HepG2 (cell line): ENCODE measurements around the gene CARMIL3. TPM values are rescaled to one million over a fixed set of nuclear protein-coding genes. Genes with fewer than 3 reads are reported as not detected.

Experiments used
- AKAP8 ChIP-seq: sonication (generic); formaldehyde crosslinking; IDR thresholded peaks from 2 replicates; pipeline ENCODE4 v1.5.1; 2020; ENCODE audit warnings: mild to moderate bottlenecking, missing genetic modification reagents
- ARHGAP35 ChIP-seq: sonication (generic); formaldehyde crosslinking; IDR thresholded peaks from 2 replicates; pipeline ENCODE4 v1.9.0; 2022; ENCODE audit warnings: mild to moderate bottlenecking, inconsistent platforms, moderate library complexity, missing genetic modification reagents, borderline replicate concordance
- EEA1 ChIP-seq: sonication (generic); formaldehyde crosslinking; IDR thresholded peaks from 2 replicates; pipeline ENCODE4 v1.5.1; 2020; ENCODE audit warnings: mild to moderate bottlenecking, missing genetic modification reagents, borderline replicate concordance
- FOXA3 ChIP-seq: IDR thresholded peaks from 2 replicates; pipeline ENCODE4 v1.6.1; 2016; ENCODE audit warnings: missing genetic modification reagents, missing compliant biosample characterization
- HIVEP1 ChIP-seq: sonication (generic); formaldehyde crosslinking; IDR thresholded peaks from 2 replicates; pipeline ENCODE4 v1.4.0; 2020; ENCODE audit warnings: mild to moderate bottlenecking, missing genetic modification reagents
- JUND ChIP-seq: sonication (generic); formaldehyde crosslinking; IDR thresholded peaks from 2 replicates; pipeline ENCODE4 v1.8.0; 2022; ENCODE audit warnings: mild to moderate bottlenecking, missing genetic modification reagents
- KIAA2018 ChIP-seq: sonication (generic); formaldehyde crosslinking; IDR thresholded peaks from 2 replicates; pipeline ENCODE4 v1.5.0; 2020; ENCODE audit warnings: mild to moderate bottlenecking, missing genetic modification reagents, borderline replicate concordance
- MAFF ChIP-seq: IDR thresholded peaks from 2 replicates; pipeline ENCODE4 v1.6.1; 2011; ENCODE audit warnings: low read depth, low read length, improper control_type of control experiment
- MED13 ChIP-seq: sonication (generic); formaldehyde crosslinking; IDR thresholded peaks from 2 replicates; pipeline ENCODE4 v1.5.0; 2020; ENCODE audit warnings: missing genetic modification reagents
- MZF1 ChIP-seq: sonication (generic); formaldehyde crosslinking; IDR thresholded peaks from 2 replicates; pipeline ENCODE4 v1.8.1; 2023; ENCODE audit warnings: mild to moderate bottlenecking, missing genetic modification reagents, borderline replicate concordance
- NCOA2 ChIP-seq: sonication (generic); formaldehyde crosslinking; IDR thresholded peaks from 2 replicates; pipeline ENCODE4 v1.8.0; 2022; ENCODE audit warnings: inconsistent platforms
- NR2F6 ChIP-seq, 2 experiments: IDR thresholded peaks; 2 replicates each; pipeline ENCODE4 v1.6.1; 2016; ENCODE audit warnings: antibody characterized with exemption in 1 of 2, mild to moderate bottlenecking in 1 of 2
- SMAD1 ChIP-seq: sonication (generic); formaldehyde crosslinking; IDR thresholded peaks from 2 replicates; pipeline ENCODE4 v1.4.0; 2020; ENCODE audit warnings: missing genetic modification reagents, low read depth, mild to moderate bottlenecking, borderline replicate concordance
- SP5 ChIP-seq: IDR thresholded peaks from 2 replicates; pipeline ENCODE4 v1.6.1; 2016; ENCODE audit warnings: low read depth, borderline replicate concordance
- TEAD3 ChIP-seq: optimal IDR thresholded peaks from 2 replicates; pipeline ENCODE3; 2016; ENCODE audit warnings: borderline replicate concordance
- THAP11 ChIP-seq: IDR thresholded peaks from 2 replicates; pipeline ENCODE4 v1.6.1; 2016; ENCODE audit warnings: missing biosample characterization, missing genetic modification reagents
- TMF1 ChIP-seq: sonication (generic); formaldehyde crosslinking; IDR thresholded peaks from 2 replicates; pipeline ENCODE4 v1.8.1; 2022; ENCODE audit warnings: low read depth, missing genetic modification reagents
- TOPORS ChIP-seq: sonication (generic); formaldehyde crosslinking; IDR thresholded peaks from 2 replicates; pipeline ENCODE4 v1.8.0; 2023; ENCODE audit warnings: mild to moderate bottlenecking, missing genetic modification reagents
- ZBTB38 ChIP-seq: sonication (generic); formaldehyde crosslinking; IDR thresholded peaks from 2 replicates; pipeline ENCODE4 v1.5.1; 2020; ENCODE audit warnings: mild to moderate bottlenecking, missing genetic modification reagents
- ZIK1 ChIP-seq: sonication (generic); formaldehyde crosslinking; IDR thresholded peaks from 2 replicates; pipeline ENCODE4 v1.5.0; 2020; ENCODE audit warnings: mild to moderate bottlenecking, low read depth, missing genetic modification reagents, borderline replicate concordance
- ZKSCAN5 ChIP-seq: sonication (generic); formaldehyde crosslinking; IDR thresholded peaks from 2 replicates; pipeline ENCODE4 v1.5.1; 2020; ENCODE audit warnings: mild to moderate bottlenecking, missing genetic modification reagents
- ZNF557 ChIP-seq: sonication (generic); formaldehyde crosslinking; IDR thresholded peaks from 2 replicates; pipeline ENCODE4 v1.4.0; 2020; ENCODE audit warnings: missing genetic modification reagents
- ZNF619 ChIP-seq: sonication (generic); formaldehyde crosslinking; IDR thresholded peaks from 2 replicates; pipeline ENCODE4 v1.4.0; 2020; ENCODE audit warnings: mild to moderate bottlenecking, missing genetic modification reagents
- ZNF777 ChIP-seq: sonication (generic); formaldehyde crosslinking; IDR thresholded peaks from 2 replicates; pipeline ENCODE4 v1.4.0; 2020; ENCODE audit warnings: missing genetic modification reagents
- polyA plus RNA-seq, 8 experiments: library from polyadenylated mRNA; depleted of rRNA in 3 of 8; stranded (reverse) in 7 of 8; unstranded in 1 of 8; fragments of >200 nt; fragmentation: Illumina TruSeq in 4 of 8; extraction: Trizol in 4 of 8; gene quantifications; 2 replicates each; pipeline versions ENCODE4 v1.2.1 to v1.2.3, GENCODE V29; 2011 to 2016; ENCODE audit warnings: low read depth in 4 of 8, missing spikeins in 1 of 8, mixed read lengths in 1 of 8; ENCODE audit not compliant: insufficient read depth in 1 of 8
- total RNA-seq, 5 experiments: library from RNA; depleted of rRNA; stranded (reverse); fragments of >200 nt; fragmentation: Illumina TruSeq; extraction: Trizol; gene quantifications; 2 replicates each; pipeline ENCODE4 v1.2.3, GENCODE V29; 2016; ENCODE audit warnings: low read depth in 1 of 5

Gene CARMIL3
- total and polyA plus RNA-seq, 2 of the 13 experiments (the other 11 are each of a cell fraction or from before 2014, with no cell fraction given): 0.27 to 0.55 TPM

DNA sequence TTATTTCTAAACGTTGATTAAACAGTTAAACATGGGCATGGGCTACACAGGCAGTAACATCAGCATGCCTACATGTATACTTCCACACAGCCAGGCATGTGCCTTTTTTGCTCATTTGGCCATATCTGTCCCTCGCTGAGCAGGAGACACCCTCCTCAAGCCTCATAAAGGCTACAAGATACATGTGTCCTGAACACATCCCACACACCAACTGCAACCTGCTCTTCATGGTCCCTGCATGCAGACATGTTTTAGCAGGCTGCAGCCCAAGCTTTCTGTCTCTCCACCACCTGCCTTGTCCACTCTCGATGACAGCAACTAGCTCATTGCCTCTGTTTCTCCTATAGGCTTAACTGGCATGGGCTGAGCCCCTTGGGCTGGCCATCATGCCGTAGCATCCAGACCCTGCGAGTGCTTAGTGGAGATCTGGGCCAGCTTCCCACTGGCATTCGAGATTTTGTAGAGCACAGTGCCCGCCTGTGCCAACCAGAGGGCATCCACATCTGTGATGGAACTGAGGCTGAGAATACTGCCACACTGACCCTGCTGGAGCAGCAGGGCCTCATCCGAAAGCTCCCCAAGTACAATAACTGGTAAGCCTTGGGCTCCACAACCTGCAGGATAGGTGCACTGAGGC lies 44.9 kb downstream of the CARMIL3 start (continued):
- peak; percentile 74; the same call in 1 of the 2 replicates for TF ChIP-seq ZNF619
- 0 out of 2 replicates have a peak, but pooled peaks have one; percentile 28 for TF ChIP-seq TMF1 (CRISPR knock-in tag)
- TF ChIP-seq NR2F6 (IDR thresholded peaks at IDR 0.05): no peak
- TF ChIP-seq NR2F6 (CRISPR knock-in tag; IDR thresholded peaks at IDR 0.05): no peak
- 0 out of 2 replicates have a peak, but pooled peaks have one; percentile 10 for TF ChIP-seq ARHGAP35 (CRISPR knock-in tag)
- no peak for TF ChIP-seq ZNF557 (CRISPR knock-in tag)
- 0 out of 2 replicates have a peak, but pooled peaks have one; percentile 12 for TF ChIP-seq SP5 (CRISPR knock-in tag)
- TF ChIP-seq ZKSCAN5: peak; percentile 45; the same call in 1 of the 2 replicates
- peak; percentile 91 for TF ChIP-seq EEA1
- peak; percentile 23; the same call in 1 of the 2 replicates for TF ChIP-seq HIVEP1
- 0 out of 2 replicates have a peak, but pooled peaks have one; percentile 80 for TF ChIP-seq KIAA2018
- TF ChIP-seq MAFF: no peak
- TF ChIP-seq FOXA3 (CRISPR knock-in tag): peak; percentile 24; the same call in 1 of the 2 replicates
- 0 out of 2 replicates have a peak, but pooled peaks have one; percentile 55 for TF ChIP-seq MZF1 (CRISPR knock-in tag)
- TF ChIP-seq ZIK1 (CRISPR knock-in tag): peak; percentile 80; the same call in 1 of the 2 replicates
- no peak for TF ChIP-seq ZNF777 (CRISPR knock-in tag)
- no peak for TF ChIP-seq JUND (CRISPR knock-in tag)
- TF ChIP-seq SMAD1 (CRISPR knock-in tag): 0 out of 2 replicates have a peak, but pooled peaks have one; percentile 59
- TF ChIP-seq ZBTB38: 0 out of 2 replicates have a peak, but pooled peaks have one; percentile 21
- no peak for TF ChIP-seq NCOA2 (CRISPR knock-in tag)
- peak; percentile 87; the same call in 1 of the 2 replicates for TF ChIP-seq AKAP8
- TF ChIP-seq TOPORS (CRISPR knock-in tag): peak; percentile 52; the same call in 1 of the 2 replicates
- TF ChIP-seq THAP11 (CRISPR knock-in tag): peak; percentile 55; the same call in 1 of the 2 replicates
- no peak for TF ChIP-seq MED13
- peak; percentile 64 for TF ChIP-seq TEAD3 (CRISPR knock-in tag)
